ENCODE results near the gene SMARCC2. TPM values are rescaled to one million over a fixed set of nuclear protein-coding genes. Genes with fewer than 3 reads are reported as not detected.
"Not testable (repeated sequence)": the region's sequence is repeated elsewhere in the genome, so short reads cannot be mapped to it uniquely, and the experiment has no call there.

The SMARCC2 gene
- total RNA-seq, 1 experiment from 2014 or later: 28.9 TPM

GRCh38 chr12:56127888-56128669 is 61.2 kb downstream of the SMARCC2 start, which contains the start of gene ESYT1:
ESYT1 (plus strand) TSS chr12:56128267; CDS start chr12:56128320, 53 bp downstream.
- DNase-seq (ENCODE audit: extremely low read depth, low read depth): peak; percentile 99

GRCh38 chr12:56127485-56127887 is 61.8 kb downstream of the SMARCC2 start:
- no peak for DNase-seq (ENCODE audit: extremely low read depth, low read depth)

- no peak for DNase-seq (ENCODE audit: extremely low read depth, low read depth)
Observed at GRCh38 chr12:56126732-56127239, 62.5 kb downstream of the SMARCC2 start.

GRCh38 chr12:56124133-56124532 is 65.2 kb downstream of the SMARCC2 start:
- no peak for DNase-seq (ENCODE audit: extremely low read depth, low read depth)

GRCh38 chr12:56122637-56123036 is 66.6 kb downstream of the SMARCC2 start:
- DNase-seq (ENCODE audit: extremely low read depth, low read depth): no peak

- DNase-seq (ENCODE audit: extremely low read depth, low read depth): no peak
Observed at GRCh38 chr12:56121204-56121870, 67.9 kb downstream of the SMARCC2 start.

GRCh38 chr12:56120158-56120846 is 69.0 kb downstream of the SMARCC2 start:
- no peak for DNase-seq (ENCODE audit: extremely low read depth, low read depth)

GRCh38 chr12:56119361-56119796 is 69.9 kb downstream of the SMARCC2 start:
- peak; percentile 87 for DNase-seq (ENCODE audit: extremely low read depth, low read depth)

- DNase-seq (ENCODE audit: extremely low read depth, low read depth): no peak
Observed at GRCh38 chr12:56118688-56119357, 70.5 kb downstream of the SMARCC2 start.

- DNase-seq (ENCODE audit: extremely low read depth, low read depth): peak; percentile 99
Observed at GRCh38 chr12:56117778-56118687, 71.2 kb downstream of the SMARCC2 start, which contains the start of gene ZC3H10. ZC3H10 (plus strand) TSS chr12:56118266; CDS start chr12:56120563, 2,297 bp downstream.

- DNase-seq (ENCODE audit: extremely low read depth, low read depth): not testable (repeated sequence)
Observed at GRCh38 chr12:56117082-56117706, 72.1 kb downstream of the SMARCC2 start.

GRCh38 chr12:56116267-56117081 is 72.8 kb downstream of the SMARCC2 start, which contains the start of gene RPL41:
RPL41 (plus strand) TSS chr12:56116633.
- DNase-seq (ENCODE audit: extremely low read depth, low read depth): peak; percentile 95

GRCh38 chr12:56115329-56115728 is 74.0 kb downstream of the SMARCC2 start:
- DNase-seq (ENCODE audit: extremely low read depth, low read depth): no peak

GRCh38 chr12:56114084-56114483 is 75.2 kb downstream of the SMARCC2 start:
- DNase-seq (ENCODE audit: extremely low read depth, low read depth): no peak

Data from NCI-H460 (cell line).